ENCODE data around the gene DNAH14. TPM values are rescaled to one million over a fixed set of nuclear protein-coding genes. Genes with fewer than 3 reads are reported as not detected.
"Not testable (repeated sequence)": the region's sequence is repeated elsewhere in the genome, so short reads cannot be mapped to it uniquely, and the experiment has no call there.

Gene DNAH14
- total and polyA plus RNA-seq, 2 of the 13 experiments (the other 11 are each of a cell fraction or from before 2014, with no cell fraction given): 4.5 to 27.5 TPM

DNA sequence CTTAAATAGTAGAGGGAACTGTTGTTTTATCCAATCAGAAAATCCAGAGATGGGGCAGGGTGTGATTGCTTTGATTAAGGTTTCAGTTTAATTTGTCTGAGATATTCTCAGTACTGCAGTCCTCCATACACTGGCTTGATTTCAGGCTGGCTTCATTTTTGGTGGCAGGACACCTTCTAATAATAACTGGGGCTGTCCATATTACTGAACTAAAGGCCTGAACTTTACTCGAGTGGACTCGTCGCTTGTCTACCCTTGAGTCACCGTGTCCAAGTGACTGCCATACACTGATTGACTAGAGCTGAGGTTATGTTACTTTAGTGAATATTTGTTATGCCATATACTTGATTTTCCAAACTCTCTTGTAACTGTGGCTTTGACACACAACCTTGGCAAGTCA, 228.8 kb downstream of the DNAH14 start (continued):
- TF ChIP-seq, protein P1, sequence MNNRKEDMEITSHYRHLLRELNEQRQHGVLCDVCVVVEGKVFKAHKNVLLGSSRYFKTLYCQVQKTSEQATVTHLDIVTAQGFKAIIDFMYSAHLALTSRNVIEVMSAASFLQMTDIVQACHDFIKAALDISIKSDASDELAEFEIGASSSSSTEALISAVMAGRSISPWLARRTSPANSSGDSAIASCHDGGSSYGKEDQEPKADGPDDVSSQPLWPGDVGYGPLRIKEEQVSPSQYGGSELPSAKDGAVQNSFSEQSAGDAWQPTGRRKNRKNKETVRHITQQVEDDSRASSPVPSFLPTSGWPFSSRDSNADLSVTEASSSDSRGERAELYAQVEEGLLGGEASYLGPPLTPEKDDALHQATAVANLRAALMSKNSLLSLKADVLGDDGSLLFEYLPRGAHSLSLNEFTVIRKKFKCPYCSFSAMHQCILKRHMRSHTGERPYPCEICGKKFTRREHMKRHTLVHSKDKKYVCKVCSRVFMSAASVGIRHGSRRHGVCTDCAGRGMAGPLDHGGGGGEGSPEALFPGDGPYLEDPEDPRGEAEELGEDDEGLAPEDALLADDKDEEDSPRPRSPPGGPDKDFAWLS (CRISPR knock-in tag; IDR thresholded peaks at IDR 0.05; ENCODE audit: borderline replicate concordance): no peak

DNA sequence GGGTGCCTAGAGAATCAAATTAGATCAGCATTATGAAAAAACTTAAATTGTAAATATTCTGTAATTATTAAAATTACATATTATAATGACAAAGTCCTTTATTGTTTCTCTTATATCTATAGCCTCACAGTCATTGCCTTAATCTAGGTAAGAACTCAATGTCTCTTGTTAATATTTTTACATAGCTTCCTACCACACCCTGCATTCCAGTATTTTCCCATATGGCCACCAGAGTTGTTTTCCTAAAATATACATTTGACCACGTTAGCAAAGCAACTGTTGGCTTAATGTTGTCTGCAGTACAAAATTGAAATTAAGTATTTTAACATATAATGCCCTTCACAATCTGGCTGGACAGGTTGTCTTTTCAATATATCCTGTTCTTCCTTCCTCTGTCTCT, 230.3 kb downstream of the DNAH14 start:
- Histone ChIP-seq H3K36me3 (replicated peaks in 1 of 2; ENCODE audit: control insufficient read depth in 1 of 2, insufficient read depth in 2 of 2, low read length in 2 of 2) (no peaks in the 10 kb centered on the region), H3K9ac (ENCODE audit: insufficient read depth, low read depth, low read length) (no peak overlapping the region), H2AFZ (ENCODE audit: low read length) (no peak overlapping the region), H3K4me2 (ENCODE audit: low read depth, low read length) (no peak overlapping the region), H3K9me3 (ENCODE audit: low read length) (no peaks in the 10 kb centered on the region), H3K4me3 (replicated peaks in 1 of 3; ENCODE audit: insufficient read depth in 1 of 3, low read depth in 2 of 3, low read length in 3 of 3) (no peak overlapping the region), H3K79me2 (ENCODE audit: insufficient read depth, low read length) (no peaks in the 10 kb centered on the region), H3K27ac (ENCODE audit: extremely low read length, insufficient read depth, low read length) (no peak overlapping the region), H4K20me1 (ENCODE audit: insufficient read depth, low read length) (no peaks in the 10 kb centered on the region), H3K27me3 (ENCODE audit: control insufficient read depth in 1 of 2, insufficient read depth in 2 of 2, low read length in 2 of 2) (no peaks in the 10 kb centered on the region), H3K4me1 (ENCODE audit: insufficient read depth, low read length) (no peaks in the 10 kb centered on the region)
- in situ Hi-C loops (cut with HindIII; ENCODE audit: extremely low pct_ligation_motif_present, low pct_unique_long_range_greater_than_20kb) (no loop called here), intact Hi-C loops (cut with micrococcal nuclease; ENCODE audit: unreplicated experiment) (no loop called here)
- 38% methylated on average over 1 of the region's 1 CpG for whole genome bisulfite sequencing (ENCODE audit: low lambda C conversion rate)
- POLR2A ChIA-PET: no interaction called here
- CTCF ChIA-PET (ENCODE audit: low intra/inter-chr PET ratio, low total read pairs): no interaction called here
- FAIRE-seq: no peak
- no TSS peak for BruUV-seq (replicated peaks)
- no peak for DNase-seq (ENCODE audit: low spot score)
- ATAC-seq: no peak
- TF ChIP-seq GABPA (IDR thresholded peaks at IDR 0.05; ENCODE audit: low read depth, low read length) (no peak), GABPA (CRISPR knock-in tag; IDR thresholded peaks at IDR 0.05; ENCODE audit: low read depth) (no peak), ZNF589 (CRISPR knock-in tag; conservative IDR thresholded peaks at IDR 0.05) (no peak), RNF2 (conservative IDR thresholded peaks at IDR 0.05; ENCODE audit: low read depth) (no peak), ZNF446 (CRISPR knock-in tag; IDR thresholded peaks at IDR 0.05) (no peak), ZFP37 (CRISPR knock-in tag; IDR thresholded peaks at IDR 0.05; ENCODE audit: borderline replicate concordance) (no peak)
- TF ChIP-seq, protein P2, sequence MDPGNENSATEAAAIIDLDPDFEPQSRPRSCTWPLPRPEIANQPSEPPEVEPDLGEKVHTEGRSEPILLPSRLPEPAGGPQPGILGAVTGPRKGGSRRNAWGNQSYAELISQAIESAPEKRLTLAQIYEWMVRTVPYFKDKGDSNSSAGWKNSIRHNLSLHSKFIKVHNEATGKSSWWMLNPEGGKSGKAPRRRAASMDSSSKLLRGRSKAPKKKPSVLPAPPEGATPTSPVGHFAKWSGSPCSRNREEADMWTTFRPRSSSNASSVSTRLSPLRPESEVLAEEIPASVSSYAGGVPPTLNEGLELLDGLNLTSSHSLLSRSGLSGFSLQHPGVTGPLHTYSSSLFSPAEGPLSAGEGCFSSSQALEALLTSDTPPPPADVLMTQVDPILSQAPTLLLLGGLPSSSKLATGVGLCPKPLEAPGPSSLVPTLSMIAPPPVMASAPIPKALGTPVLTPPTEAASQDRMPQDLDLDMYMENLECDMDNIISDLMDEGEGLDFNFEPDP (CRISPR knock-in tag; conservative IDR thresholded peaks at IDR 0.05): no peak
- TF ChIP-seq, protein P3, sequence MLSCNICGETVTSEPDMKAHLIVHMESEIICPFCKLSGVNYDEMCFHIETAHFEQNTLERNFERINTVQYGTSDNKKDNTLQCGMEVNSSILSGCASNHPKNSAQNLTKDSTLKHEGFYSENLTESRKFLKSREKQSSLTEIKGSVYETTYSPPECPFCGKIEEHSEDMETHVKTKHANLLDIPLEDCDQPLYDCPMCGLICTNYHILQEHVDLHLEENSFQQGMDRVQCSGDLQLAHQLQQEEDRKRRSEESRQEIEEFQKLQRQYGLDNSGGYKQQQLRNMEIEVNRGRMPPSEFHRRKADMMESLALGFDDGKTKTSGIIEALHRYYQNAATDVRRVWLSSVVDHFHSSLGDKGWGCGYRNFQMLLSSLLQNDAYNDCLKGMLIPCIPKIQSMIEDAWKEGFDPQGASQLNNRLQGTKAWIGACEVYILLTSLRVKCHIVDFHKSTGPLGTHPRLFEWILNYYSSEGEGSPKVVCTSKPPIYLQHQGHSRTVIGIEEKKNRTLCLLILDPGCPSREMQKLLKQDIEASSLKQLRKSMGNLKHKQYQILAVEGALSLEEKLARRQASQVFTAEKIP (CRISPR knock-in tag; IDR thresholded peaks at IDR 0.05; ENCODE audit: borderline replicate concordance): no peak
- TF ChIP-seq, protein P4, sequence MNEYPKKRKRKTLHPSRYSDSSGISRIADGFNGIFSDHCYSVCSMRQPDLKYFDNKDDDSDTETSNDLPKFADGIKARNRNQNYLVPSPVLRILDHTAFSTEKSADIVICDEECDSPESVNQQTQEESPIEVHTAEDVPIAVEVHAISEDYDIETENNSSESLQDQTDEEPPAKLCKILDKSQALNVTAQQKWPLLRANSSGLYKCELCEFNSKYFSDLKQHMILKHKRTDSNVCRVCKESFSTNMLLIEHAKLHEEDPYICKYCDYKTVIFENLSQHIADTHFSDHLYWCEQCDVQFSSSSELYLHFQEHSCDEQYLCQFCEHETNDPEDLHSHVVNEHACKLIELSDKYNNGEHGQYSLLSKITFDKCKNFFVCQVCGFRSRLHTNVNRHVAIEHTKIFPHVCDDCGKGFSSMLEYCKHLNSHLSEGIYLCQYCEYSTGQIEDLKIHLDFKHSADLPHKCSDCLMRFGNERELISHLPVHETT (CRISPR knock-in tag; conservative IDR thresholded peaks at IDR 0.05): no peak

DNA sequence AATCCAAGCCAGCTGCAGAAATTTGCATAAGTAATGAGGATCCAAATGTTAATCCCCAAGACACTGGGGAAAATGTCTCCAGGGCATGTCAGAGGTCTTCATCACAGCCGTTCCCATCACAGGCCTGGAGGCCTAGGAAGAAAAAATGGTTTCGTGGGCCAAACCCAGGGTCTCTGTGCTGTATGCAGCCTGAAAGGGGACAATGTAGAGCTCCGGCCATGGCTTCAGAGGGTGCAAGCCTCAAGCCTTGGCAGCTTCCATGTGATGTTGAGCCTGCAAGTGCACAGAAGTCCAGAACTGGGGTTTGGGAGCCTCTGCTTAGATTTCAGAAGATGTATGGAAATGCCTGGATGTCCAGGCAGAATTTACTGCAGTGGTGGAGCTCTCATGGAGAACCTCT, 247.9 kb downstream of the DNAH14 start:
- H3K9me3 ChIP-seq (ENCODE audit: low read length): peaks cover 47% of the 10 kb centered on the region
- DNase-seq (ENCODE audit: low spot score); H3K36me3 ChIP-seq (replicated peaks in 1 of 2; ENCODE audit: control insufficient read depth in 1 of 2, insufficient read depth in 2 of 2, low read length in 2 of 2); H3K4me2 ChIP-seq (ENCODE audit: low read depth, low read length); H3K9ac ChIP-seq (ENCODE audit: insufficient read depth, low read depth, low read length); intact Hi-C loops (cut with micrococcal nuclease; ENCODE audit: unreplicated experiment); CTCF ChIA-PET (ENCODE audit: low intra/inter-chr PET ratio, low total read pairs); H4K20me1 ChIP-seq (ENCODE audit: insufficient read depth, low read length); ATAC-seq; H3K27me3 ChIP-seq (ENCODE audit: control insufficient read depth in 1 of 2, insufficient read depth in 2 of 2, low read length in 2 of 2); BruUV-seq (replicated peaks); H3K79me2 ChIP-seq (ENCODE audit: insufficient read depth, low read length); in situ Hi-C loops (cut with HindIII; ENCODE audit: extremely low pct_ligation_motif_present, low pct_unique_long_range_greater_than_20kb); H3K27ac ChIP-seq (ENCODE audit: extremely low read length, insufficient read depth, low read length); FAIRE-seq; H2AFZ ChIP-seq (ENCODE audit: low read length); H3K4me3 ChIP-seq (replicated peaks in 1 of 3; ENCODE audit: insufficient read depth in 1 of 3, low read depth in 2 of 3, low read length in 3 of 3); H3K4me1 ChIP-seq (ENCODE audit: insufficient read depth, low read length); POLR2A ChIA-PET: not testable (repeated sequence)
- 26% methylated on average over 3 of the region's 3 CpGs for WGBS (ENCODE audit: low lambda C conversion rate)
